K562 (cell line): ENCODE measurements around the gene HACD1. TPM values are rescaled to one million over a fixed set of nuclear protein-coding genes. Genes with fewer than 3 reads are reported as not detected.

ENCODE experiments used
- ATAC-seq: fragments of 200-7000 bp; cut with Tn5 transposase; 3 replicates; pipeline ENCODE4 v1.9.1; 2020; ENCODE audit warnings: moderate library complexity
- BruUV-seq: library from RNA; stranded (reverse); fragments of 400-500 nt; replicated peaks from 2 replicates; lab custom pipeline; 2021; lab: Mats Ljungman, UMichigan
- CTCF ChIA-PET: fragments of 300-600 bp; formaldehyde crosslinking; extraction: SDS; loops from one replicate; lab custom pipeline; 2021; ENCODE audit warnings: low intra/inter-chr PET ratio; lab: Yijun Ruan, JAX
- POLR2A ChIA-PET: fragments of 300-600, 350-650 bp; sonication (Branson Sonifier 250); formaldehyde crosslinking; extraction: SDS; loops from one replicate; lab custom pipeline; 2021; ENCODE audit warnings: antibody characterized with exemption, inconsistent platforms; lab: Yijun Ruan, JAX
- DNase-seq, 4 experiments: peaks; one replicate each; pipeline versions ENCODE4 v3.0.0 to v3.0.0-alpha.2; 2011 to 2018; ENCODE audit warnings: low spot score in 3 of 4, mixed read lengths in 3 of 4; ENCODE audit errors: extremely low read depth in 1 of 4
- FAIRE-seq: peaks from 2 replicates; lab custom pipeline; 2011; peaks lifted over from hg19 to GRCh38; lab: Jason Lieb, UNC
- H2AFZ ChIP-seq: 2 replicates; pipeline ENCODE4 v1.6.0; 2011; ENCODE audit warnings: low read depth, low read length, control low read depth, inconsistent platforms
- H3K27ac ChIP-seq: fragments of 200-600 bp; 3 replicates; pipeline ENCODE4 v1.8.0; 2011; ENCODE audit warnings: low read depth, mild to moderate bottlenecking, control low read depth, inconsistent platforms, low read length, moderate library complexity, mixed read lengths; ENCODE audit errors: extremely low read depth
- H3K27me3 ChIP-seq, 2 experiments: fragments of 300-600 bp in 1 of 2; 2 replicates in 1 of 2; 3 replicates in 1 of 2; pipeline versions ENCODE4 v1.6.0 to v1.8.0; 2011; ENCODE audit warnings: inconsistent platforms in 2 of 2, low read length in 2 of 2, mild to moderate bottlenecking in 1 of 2, mixed read lengths in 1 of 2, moderate library complexity in 1 of 2; ENCODE audit not compliant: control insufficient read depth in 2 of 2, insufficient read depth in 2 of 2
- H3K36me3 ChIP-seq: fragments of 300-600 bp; 3 replicates; pipeline ENCODE4 v1.8.0; 2011; ENCODE audit warnings: mild to moderate bottlenecking, low read length, inconsistent platforms; ENCODE audit not compliant: control insufficient read depth, insufficient read depth
- H3K4me1 ChIP-seq, 2 experiments: fragments of 200-600 bp in 1 of 2; replicated peaks in 1 of 2; 2 replicates in 1 of 2; 3 replicates in 1 of 2; pipeline versions ENCODE4 v1.5.1 to v1.8.0; 2011; ENCODE audit warnings: inconsistent platforms in 2 of 2, low read length in 2 of 2, mild to moderate bottlenecking in 1 of 2, mixed read lengths in 1 of 2, moderate library complexity in 1 of 2; ENCODE audit not compliant: control insufficient read depth in 2 of 2, insufficient read depth in 2 of 2
- H3K4me2 ChIP-seq: 2 replicates; pipeline ENCODE4 v1.6.1; 2011; ENCODE audit warnings: low read length, control low read depth, inconsistent platforms, mixed read lengths; ENCODE audit not compliant: insufficient read depth
- H3K4me3 ChIP-seq: fragments of 200-600 bp; sonication (generic), shearing (Covaris generic); 2 replicates; pipeline ENCODE4 v1.5.1; 2016; ENCODE audit warnings: control low read depth, inconsistent platforms
- H3K79me2 ChIP-seq: fragments of 200-600 bp; 3 replicates; pipeline ENCODE4 v1.8.0; 2011; ENCODE audit warnings: low read length, inconsistent platforms; ENCODE audit not compliant: control insufficient read depth, insufficient read depth
- H3K9ac ChIP-seq, 2 experiments: 2 replicates each; pipeline versions ENCODE4 v1.6.0 to v1.6.1; 2011; ENCODE audit warnings: low read depth in 2 of 2, low read length in 2 of 2, control low read depth in 1 of 2, inconsistent platforms in 1 of 2, mild to moderate bottlenecking in 1 of 2, mixed read lengths in 1 of 2; ENCODE audit not compliant: insufficient read depth in 1 of 2
- H3K9me1 ChIP-seq: one replicate; pipeline ENCODE4 v1.6.0; 2011; ENCODE audit warnings: inconsistent platforms, mild to moderate bottlenecking, low read length, moderate library complexity; ENCODE audit not compliant: control insufficient read depth, insufficient read depth
- H3K9me3 ChIP-seq: replicated peaks from 2 replicates; pipeline ENCODE4 v1.5.1; 2011; ENCODE audit warnings: low read depth, low read length, inconsistent platforms; ENCODE audit not compliant: control insufficient read depth, insufficient read depth
- H4K20me1 ChIP-seq: replicated peaks from 2 replicates; pipeline ENCODE4 v1.6.1; 2011; ENCODE audit warnings: low read length, inconsistent platforms, mixed read lengths; ENCODE audit not compliant: control insufficient read depth, insufficient read depth
- BMI1 ChIP-seq: fragments of 150-350 bp; IDR thresholded peaks from 2 replicates; pipeline ENCODE4 v1.6.1; 2014; ENCODE audit warnings: low read length
- C11orf30 ChIP-seq: fragments of 450-650 bp; IDR thresholded peaks from 2 replicates; pipeline ENCODE4 v1.6.1; 2016; ENCODE audit warnings: low read depth, mild to moderate bottlenecking
- ESRRA ChIP-seq: fragments of 450-650 bp; IDR thresholded peaks from 2 replicates; pipeline ENCODE4 v1.6.1; 2014; ENCODE audit warnings: low read depth, mild to moderate bottlenecking, moderate library complexity, borderline replicate concordance
- FOXK1 ChIP-seq: sonication (generic); formaldehyde crosslinking; IDR thresholded peaks from 2 replicates; pipeline ENCODE4 v1.8.0; 2022; ENCODE audit warnings: missing genetic modification reagents, mild to moderate bottlenecking, borderline replicate concordance
- FOXM1 ChIP-seq, 2 experiments: fragments of 450-650 bp in 1 of 2; sonication (generic) in 1 of 2; formaldehyde crosslinking in 1 of 2; IDR thresholded peaks; 2 replicates each; pipeline versions ENCODE4 v1.6.1 to v1.9.0; 2017 to 2022; ENCODE audit warnings: low read depth in 2 of 2, mild to moderate bottlenecking in 2 of 2, missing genetic modification reagents in 1 of 2, moderate library complexity in 1 of 2
- HMBOX1 ChIP-seq: sonication (generic); IDR thresholded peaks from 2 replicates; pipeline ENCODE4 v1.6.1; 2016
- HNRNPL ChIP-seq: fragments of 200-400 bp; formaldehyde crosslinking; IDR thresholded peaks from 2 replicates; pipeline ENCODE4 v1.6.1; 2017; ENCODE audit warnings: low read depth, mild to moderate bottlenecking, low read length
- MAFF ChIP-seq: IDR thresholded peaks from 2 replicates; pipeline ENCODE4 v1.6.1; 2012; ENCODE audit warnings: low read length, improper control_type of control experiment
- MAFG ChIP-seq: fragments of 450-650 bp; conservative IDR thresholded peaks from 2 replicates; pipeline ENCODE4 v1.6.1; 2016; ENCODE audit warnings: missing genetic modification characterization, missing compliant biosample characterization
- MAFK ChIP-seq: IDR thresholded peaks from 2 replicates; pipeline ENCODE4 v1.6.1; 2011; ENCODE audit warnings: low read length, improper control_type of control experiment
- NFE2 ChIP-seq: IDR thresholded peaks from 2 replicates; pipeline ENCODE4 v1.6.1; 2014; ENCODE audit warnings: antibody characterized with exemption, low read depth
- NR1H2 ChIP-seq: sonication (generic); formaldehyde crosslinking; IDR thresholded peaks from 2 replicates; pipeline ENCODE4 v1.4.0; 2020; ENCODE audit warnings: mild to moderate bottlenecking, missing genetic modification reagents
- SMAD4 ChIP-seq: fragments of 250-450 bp; sonication (Bioruptor Pico); conservative IDR thresholded peaks from 2 replicates; pipeline ENCODE4 v1.8.0; 2021; ENCODE audit warnings: inconsistent platforms, mild to moderate bottlenecking, moderate library complexity
- SRF ChIP-seq, 2 experiments: fragments of 250-450, 450-650 bp in 1 of 2; sonication (Bioruptor Pico) in 1 of 2; sonication (generic) in 1 of 2; formaldehyde crosslinking; IDR thresholded peaks; 2 replicates each; pipeline versions ENCODE4 v1.5.0 to v1.5.1; 2020 to 2022; ENCODE audit warnings: mild to moderate bottlenecking in 1 of 2, missing genetic modification reagents in 1 of 2
- TBP ChIP-seq: optimal IDR thresholded peaks from 2 replicates; pipeline ENCODE3; 2011; ENCODE audit warnings: low read depth, low read length, improper control_type of control experiment
- XRCC4 ChIP-seq: IDR thresholded peaks from one replicate; pipeline ENCODE4 v1.6.1; 2011; ENCODE audit not compliant: insufficient read depth, insufficient read length; ENCODE audit errors: extremely low read depth
- ZFP30 ChIP-seq: fragments of 250-450 bp; sonication (Bioruptor Pico); IDR thresholded peaks from 2 replicates; pipeline ENCODE4 v1.8.0; 2022; ENCODE audit warnings: moderate library complexity, mild to moderate bottlenecking, inconsistent platforms, borderline replicate concordance
- ZNF217 ChIP-seq: sonication (generic); formaldehyde crosslinking; IDR thresholded peaks from 2 replicates; pipeline ENCODE4 v1.8.0; 2022; ENCODE audit warnings: mild to moderate bottlenecking, missing genetic modification reagents
- ZNF316 ChIP-seq: fragments of 450-650 bp; IDR thresholded peaks from 2 replicates; pipeline ENCODE4 v1.6.1; 2016
- ZNF584 ChIP-seq: fragments of 200-800 bp; sonication (Bioruptor generic); IDR thresholded peaks from 2 replicates; pipeline ENCODE4 v1.6.1; 2016; ENCODE audit warnings: low read depth, mild to moderate bottlenecking, missing genetic modification characterization, missing compliant biosample characterization
- ZNF696 ChIP-seq: fragments of 250-450 bp; sonication (Bioruptor Pico); conservative IDR thresholded peaks from 2 replicates; pipeline ENCODE4 v1.4.0; 2020; ENCODE audit warnings: mild to moderate bottlenecking, moderate library complexity
- WGBS: fragments of 100-300 bp; shearing (Covaris generic); methylation state at CpG from one replicate; pipeline ENCODE4 v1.1.6; 2016; ENCODE audit warnings: low coverage, mixed read lengths; ENCODE audit not compliant: insufficient coverage; ENCODE audit errors: missing lambda C conversion rate; 5-methylcytosine and 5-hydroxymethylcytosine counted together
- in situ Hi-C: fragments of 300-500 bp; cut with MboI; formaldehyde crosslinking; loops from 4 replicates; pipeline ENCODE4 v1.15.0; 2018; ENCODE audit warnings: inconsistent platforms, mixed read lengths
- intact Hi-C: fragments of 100-400 bp; cut with micrococcal nuclease; formaldehyde crosslinking; loops from 2 replicates; pipeline ENCODE4 v1.14.2; 2022
- polyA plus RNA-seq, 8 experiments: library from polyadenylated mRNA; depleted of rRNA in 4 of 8; stranded (reverse) in 5 of 8; unstranded in 3 of 8; fragments of >200 nt; fragmentation: Nextera tagmentation in 2 of 8; fragmentation: Illumina TruSeq in 1 of 8; extraction: Ambion mirVana in 2 of 8; extraction: Trizol in 1 of 8; gene quantifications; 2 replicates each; pipeline versions ENCODE4 v1.2.1 to v1.2.3, GENCODE V29; 2011 to 2014; ENCODE audit warnings: inconsistent platforms in 1 of 8, missing spikeins in 1 of 8
- total RNA-seq, 7 experiments: library from RNA; depleted of rRNA in 6 of 7; stranded (reverse); fragments of >200 nt in 6 of 7; fragmentation: Illumina TruSeq in 2 of 7; extraction: Trizol in 2 of 7; gene quantifications; 2 replicates each; pipeline versions ENCODE4 v1.2.1 to v1.2.3, GENCODE V29; 2011 to 2021; ENCODE audit warnings: low replicate concordance in 1 of 7

Gene HACD1
- total and polyA plus RNA-seq, 9 of the 15 experiments (the other 6 are each of a cell fraction or from before 2014, with no cell fraction given), result 0.99 to 4.5 (median 2.4) TPM

GRCh38 chr10:17633353-17633752 is 16.2 kb upstream of the HACD1 start:
- no peak overlapping the region for H3K9ac ChIP-seq
- no peak for TF ChIP-seq FOXM1 (IDR thresholded peaks at IDR 0.05; ENCODE audit: low read depth)
- TF ChIP-seq FOXM1 (CRISPR knock-in tag; IDR thresholded peaks at IDR 0.05; ENCODE audit: low read depth), result no peak
- TF ChIP-seq BMI1, result no peak
- no peak for TF ChIP-seq FOXK1 (CRISPR knock-in tag)
- TF ChIP-seq ZNF316, result peak; percentile 99
- TF ChIP-seq NR1H2 (CRISPR knock-in tag), result no peak
- no peak for TF ChIP-seq ZNF696 (CRISPR knock-in tag)
- peak; percentile 98 for TF ChIP-seq MAFG
- no peak for TF ChIP-seq ZFP30
- TF ChIP-seq XRCC4, result no peak
- no peak for TF ChIP-seq SMAD4 (CRISPR knock-in tag)
- no peak for TF ChIP-seq ESRRA
- no peak for TF ChIP-seq ZNF584 (CRISPR knock-in tag)
- peak; percentile 100 for TF ChIP-seq MAFK
- no peak for TF ChIP-seq TBP
- peak; percentile 94 for TF ChIP-seq HMBOX1
- no peak for TF ChIP-seq SRF (CRISPR knock-in tag; IDR thresholded peaks at IDR 0.05)
- TF ChIP-seq C11orf30, result peak; percentile 98
- peak; percentile 100 for TF ChIP-seq MAFF
- no peak for TF ChIP-seq HNRNPL
- no peak for TF ChIP-seq ZNF217 (CRISPR knock-in tag)
- peak; percentile 47; the same call in 1 of the 2 replicates for TF ChIP-seq NFE2
- H3K27me3 ChIP-seq, result no peaks in the 10 kb centered on the region
- ChIA-PET CTCF (no interaction called here), POLR2A (interaction anchor here (1.3 to 1.6 kb wide), 2 partner anchors 10 to 11 kb away, joined by 4 read pairs; no protein-coding TSS in a partner anchor)
- no peaks in the 10 kb centered on the region for H3K36me3 ChIP-seq
- intact Hi-C loops, result no loop called here
- no peak overlapping the region for H3K4me3 ChIP-seq
- WGBS, result 23% methylated on average over 1 of the region's 1 CpG
- no TSS peak for BruUV-seq
- no peaks in the 10 kb centered on the region for H3K9me3 ChIP-seq
- H3K79me2 ChIP-seq, result no peaks in the 10 kb centered on the region
- H2AFZ ChIP-seq, result no peak overlapping the region
- DNase-seq, result no peak
- FAIRE-seq, result peak; percentile 56
- no peaks in the 10 kb centered on the region for H3K4me1 ChIP-seq
- no peak overlapping the region for H3K4me2 ChIP-seq
- no peaks in the 10 kb centered on the region for H3K9me1 ChIP-seq
- no peak for ATAC-seq
- H4K20me1 ChIP-seq, result no peaks in the 10 kb centered on the region
- no peak overlapping the region for H3K27ac ChIP-seq
- in situ Hi-C loops, result no loop called here
